Neural progenitor cell (in vitro differentiated cells): ENCODE data around the gene IGSF3. TPM values are rescaled to one million over a fixed set of nuclear protein-coding genes. Genes with fewer than 3 reads are reported as not detected.
"Not testable (repeated sequence)": the region's sequence is repeated elsewhere in the genome, so short reads cannot be mapped to it uniquely, and the experiment has no call there.

Source experiments
- DNase-seq: peaks from one replicate; pipeline ENCODE4 v3.0.0-alpha.2; 2016; ENCODE audit warnings: low spot score
- H2AFZ ChIP-seq: fragments of 200-600 bp; sonication (generic); replicated peaks from 2 replicates; pipeline ENCODE4 v1.6.1; 2016; ENCODE audit warnings: antibody characterized with exemption
- H3F3A ChIP-seq: fragments of 200-600 bp; sonication (generic); 2 replicates; pipeline ENCODE4 v1.6.1; 2016; ENCODE audit warnings: antibody characterized with exemption, low read depth
- H3K27ac ChIP-seq: fragments of 200-600 bp; sonication (generic); 2 replicates; pipeline ENCODE4 v1.5.1; 2016; ENCODE audit warnings: mild to moderate bottlenecking
- H3K27me3 ChIP-seq: fragments of 200-600 bp; sonication (generic); 2 replicates; pipeline ENCODE4 v1.6.1; 2016; ENCODE audit warnings: mild to moderate bottlenecking, moderate library complexity
- H3K36me3 ChIP-seq: fragments of 200-600 bp; sonication (generic); 2 replicates; pipeline ENCODE4 v1.5.1; 2016
- H3K4me1 ChIP-seq: fragments of 200-600 bp; sonication (generic); 2 replicates; pipeline ENCODE4 v1.6.1; 2016; ENCODE audit warnings: mixed run types
- H3K4me2 ChIP-seq: fragments of 200-600 bp; sonication (generic); 2 replicates; pipeline ENCODE4 v1.6.1; 2016
- H3K4me3 ChIP-seq: fragments of 200-600 bp; sonication (generic); 2 replicates; pipeline ENCODE4 v1.5.1; 2016
- H3K79me2 ChIP-seq: fragments of 200-600 bp; sonication (generic); 2 replicates; pipeline ENCODE4 v1.6.1; 2016; ENCODE audit warnings: low read depth
- H3K9ac ChIP-seq: fragments of 200-600 bp; sonication (generic); 2 replicates; pipeline ENCODE4 v1.6.1; 2016
- H3K9me3 ChIP-seq: fragments of 200-600 bp; sonication (generic); 2 replicates; pipeline ENCODE4 v1.5.1; 2016; ENCODE audit warnings: low read depth
- H4K20me1 ChIP-seq: fragments of 200-600 bp; sonication (generic); 2 replicates; pipeline ENCODE4 v1.6.1; 2016; ENCODE audit warnings: low read depth
- H3K27ac Mint-ChIP-seq: 3 replicates; pipeline ENCODE4 v1.8.0; 2021; ENCODE audit warnings: mixed read lengths
- H3K27me3 Mint-ChIP-seq: 2 replicates; pipeline ENCODE4 v1.8.0; 2022; ENCODE audit warnings: low read depth, mild to moderate bottlenecking, inconsistent platforms, moderate library complexity, mixed read lengths; ENCODE audit not compliant: insufficient read depth
- H3K36me3 Mint-ChIP-seq: 3 replicates; pipeline ENCODE4 v1.8.0; 2021; ENCODE audit warnings: mixed read lengths
- H3K4me1 Mint-ChIP-seq: 3 replicates; pipeline ENCODE4 v1.8.0; 2021; ENCODE audit warnings: mixed read lengths
- H3K4me3 Mint-ChIP-seq: 3 replicates; pipeline ENCODE4 v1.8.0; 2021; ENCODE audit warnings: mild to moderate bottlenecking, moderate library complexity, mixed read lengths
- H3K9me3 Mint-ChIP-seq: 3 replicates; pipeline ENCODE4 v1.8.0; 2020; ENCODE audit warnings: mixed read lengths
- total RNA-seq: library from RNA; depleted of rRNA; stranded (reverse); fragments of >200 nt; gene quantifications from 2 replicates; pipeline ENCODE4 v1.2.3, GENCODE V29; 2015; ENCODE audit warnings: low replicate concordance

IGSF3 gene
- total RNA-seq, 1 donor from 2014 or later, result 24.0 TPM

- not testable (repeated sequence) for H3K36me3 ChIP-seq, H3K9ac ChIP-seq, H3F3A ChIP-seq, H3K27ac Mint-ChIP-seq, H2AFZ ChIP-seq, H3K4me3 ChIP-seq, H3K79me2 ChIP-seq, H3K27ac ChIP-seq, H3K4me2 ChIP-seq, H3K27me3 Mint-ChIP-seq, H3K9me3 ChIP-seq, H3K36me3 Mint-ChIP-seq, H3K9me3 Mint-ChIP-seq, H3K4me3 Mint-ChIP-seq, DNase-seq, H3K27me3 ChIP-seq
- Histone ChIP-seq H4K20me1 (peaks cover 13% of the 10 kb centered on the region), H3K4me1 (peaks cover 12% of the 10 kb centered on the region)
- peaks cover 11% of the 10 kb centered on the region for H3K4me1 Mint-ChIP-seq
These were observed 47.1 kb downstream of the IGSF3 start for GRCh38 chr1:116620392-116620791.

DNA sequence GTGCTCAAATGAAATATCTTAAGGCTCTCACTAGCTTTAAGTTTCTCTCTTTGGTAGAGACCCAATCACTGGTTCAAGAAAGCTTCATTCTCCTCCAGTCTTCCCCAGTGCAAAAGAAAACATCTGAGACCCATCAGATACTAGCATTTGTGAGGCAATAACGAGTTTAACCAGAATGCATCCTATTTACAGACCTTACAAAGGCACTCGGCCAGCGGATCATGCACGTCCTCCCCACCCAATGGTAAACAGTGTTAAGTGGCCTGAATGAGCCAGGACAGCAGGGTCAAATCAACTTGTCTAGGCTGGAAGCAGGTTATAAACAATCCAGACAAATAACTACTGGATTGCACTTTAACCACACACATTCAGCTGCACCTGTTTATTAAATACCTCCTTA lies 48.4 kb downstream of the IGSF3 start:
- H3K9me3 ChIP-seq, DNase-seq, H3K79me2 ChIP-seq, H3K36me3 Mint-ChIP-seq, H3K4me1 Mint-ChIP-seq, H3F3A ChIP-seq, H3K27ac Mint-ChIP-seq, H3K4me3 Mint-ChIP-seq, H3K27me3 Mint-ChIP-seq, H2AFZ ChIP-seq, H3K36me3 ChIP-seq, H3K27ac ChIP-seq, H3K4me3 ChIP-seq, H3K9ac ChIP-seq, H3K9me3 Mint-ChIP-seq, H3K27me3 ChIP-seq: not testable (repeated sequence)
- H4K20me1 ChIP-seq, result peaks cover 13% of the 10 kb centered on the region
- H3K4me2 ChIP-seq, result peak overlapping the region; percentile 42
- H3K4me1 ChIP-seq, result peaks cover 12% of the 10 kb centered on the region

DNA sequence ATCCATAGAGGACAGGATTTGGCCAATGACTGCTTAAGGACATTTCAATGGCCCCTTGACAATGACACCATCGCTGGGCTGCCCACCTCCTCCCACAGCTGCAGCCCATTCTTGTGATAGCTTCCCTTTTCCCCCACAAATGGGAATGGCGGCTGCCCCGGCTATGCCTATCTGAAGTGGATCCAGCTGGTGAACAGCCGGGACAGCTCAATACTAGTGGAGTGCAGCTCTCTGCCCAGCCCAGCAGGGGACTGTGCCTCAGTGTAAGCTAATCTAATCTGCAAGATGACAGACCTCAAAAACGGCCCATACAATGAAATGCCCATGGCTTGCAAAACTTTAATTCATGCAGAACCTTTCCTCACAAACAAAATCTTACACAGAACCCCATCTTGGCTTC lies 49.7 kb downstream of the IGSF3 start:
- not testable (repeated sequence) for H3K36me3 Mint-ChIP-seq, H3K4me3 Mint-ChIP-seq, H3K4me1 Mint-ChIP-seq

GRCh38 chr1:116613825-116614224 lies 53.7 kb downstream of the IGSF3 start:
- H3K27ac ChIP-seq, H3K36me3 Mint-ChIP-seq, H3K4me3 Mint-ChIP-seq, H3K79me2 ChIP-seq, DNase-seq, H3K4me3 ChIP-seq, H3K27me3 ChIP-seq, H3K27me3 Mint-ChIP-seq, H3K9me3 Mint-ChIP-seq, H3K4me2 ChIP-seq, H2AFZ ChIP-seq, H3K4me1 Mint-ChIP-seq, H3K36me3 ChIP-seq, H3K9ac ChIP-seq, H4K20me1 ChIP-seq, H3K9me3 ChIP-seq, H3F3A ChIP-seq, H3K27ac Mint-ChIP-seq, H3K4me1 ChIP-seq: not testable (repeated sequence)

More for the DNA sequence above, 49.7 kb downstream of the IGSF3 start:
- not testable (repeated sequence) for H3K79me2 ChIP-seq, H3F3A ChIP-seq, DNase-seq, H3K4me2 ChIP-seq, H3K27me3 ChIP-seq, H3K9ac ChIP-seq, H3K9me3 Mint-ChIP-seq, H3K27ac ChIP-seq, H3K36me3 ChIP-seq, H2AFZ ChIP-seq, H3K27ac Mint-ChIP-seq, H3K4me3 ChIP-seq, H3K9me3 ChIP-seq, H3K27me3 Mint-ChIP-seq
- Histone ChIP-seq H3K4me1 (peaks cover 12% of the 10 kb centered on the region), H4K20me1 (peaks cover 13% of the 10 kb centered on the region)

GRCh38 chr1:116609801-116610371 lies 57.6 kb downstream of the IGSF3 start:
- H3K79me2 ChIP-seq, H3K27me3 ChIP-seq, H3K9me3 ChIP-seq, H3K36me3 ChIP-seq, H4K20me1 ChIP-seq, H3K27me3 Mint-ChIP-seq, H3K27ac ChIP-seq, H3K36me3 Mint-ChIP-seq, H2AFZ ChIP-seq, H3F3A ChIP-seq, H3K4me3 ChIP-seq, H3K9me3 Mint-ChIP-seq, DNase-seq, H3K4me3 Mint-ChIP-seq, H3K9ac ChIP-seq, H3K27ac Mint-ChIP-seq, H3K4me2 ChIP-seq, H3K4me1 Mint-ChIP-seq: not testable (repeated sequence)
- peaks cover 10% of the 10 kb centered on the region for H3K4me1 ChIP-seq

DNA sequence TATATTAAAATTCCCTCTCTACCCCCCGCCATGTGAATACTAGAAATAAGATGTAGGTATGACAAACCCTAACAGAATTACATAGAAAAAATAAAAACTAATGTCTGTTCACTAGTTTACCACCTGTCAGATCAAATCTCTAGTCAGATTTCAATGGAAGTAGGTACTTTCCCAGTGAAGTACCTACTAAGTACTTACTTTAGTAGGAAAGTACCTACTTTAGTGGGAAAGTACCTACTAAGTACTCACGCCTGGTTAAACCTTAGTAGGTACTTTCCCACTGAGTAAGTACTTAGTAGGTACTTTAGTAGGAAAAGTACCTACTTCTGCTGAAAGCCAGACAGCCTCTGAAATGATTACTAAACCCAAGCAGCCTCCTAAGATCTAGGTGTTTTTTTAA lies 58.7 kb downstream of the IGSF3 start:
- not testable (repeated sequence) for H3K79me2 ChIP-seq, H3K4me3 Mint-ChIP-seq, H2AFZ ChIP-seq, H3K27ac Mint-ChIP-seq, H3K4me3 ChIP-seq, H3F3A ChIP-seq, DNase-seq, H3K9me3 ChIP-seq, H3K36me3 ChIP-seq, H3K36me3 Mint-ChIP-seq, H3K27me3 ChIP-seq, H3K9me3 Mint-ChIP-seq, H3K27me3 Mint-ChIP-seq, H3K9ac ChIP-seq, H4K20me1 ChIP-seq, H3K27ac ChIP-seq, H3K4me2 ChIP-seq, H3K4me1 Mint-ChIP-seq
- peaks cover 18% of the 10 kb centered on the region for H3K4me1 ChIP-seq

DNA sequence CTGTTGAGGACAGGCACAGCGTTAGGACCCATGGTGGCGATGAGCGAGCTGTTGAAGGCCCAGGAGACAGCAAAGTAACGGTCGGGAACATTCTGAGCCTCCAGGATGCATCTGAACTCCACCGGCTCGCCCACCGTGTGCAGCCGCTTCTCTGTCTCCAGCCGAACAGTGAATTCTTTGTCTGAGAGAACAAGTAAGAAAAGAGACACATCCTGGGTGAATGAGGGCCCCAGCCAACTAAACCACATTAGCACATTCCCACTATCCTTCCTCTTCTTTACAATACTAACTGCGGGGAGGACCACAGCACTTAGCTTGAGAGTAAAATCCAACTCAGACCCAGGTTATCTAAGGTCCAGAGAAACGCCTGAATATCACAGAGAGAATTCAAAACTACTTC lies 59.4 kb downstream of the IGSF3 start:
- H3K27me3 ChIP-seq, DNase-seq, H3K4me3 Mint-ChIP-seq, H3K79me2 ChIP-seq, H2AFZ ChIP-seq, H3K27me3 Mint-ChIP-seq, H3K27ac ChIP-seq, H3K36me3 Mint-ChIP-seq, H3K27ac Mint-ChIP-seq, H3F3A ChIP-seq, H3K9me3 Mint-ChIP-seq, H4K20me1 ChIP-seq, H3K4me2 ChIP-seq, H3K9me3 ChIP-seq, H3K36me3 ChIP-seq, H3K4me3 ChIP-seq, H3K9ac ChIP-seq, H3K4me1 Mint-ChIP-seq: not testable (repeated sequence)
- H3K4me1 ChIP-seq, result peaks cover 18% of the 10 kb centered on the region

DNA sequence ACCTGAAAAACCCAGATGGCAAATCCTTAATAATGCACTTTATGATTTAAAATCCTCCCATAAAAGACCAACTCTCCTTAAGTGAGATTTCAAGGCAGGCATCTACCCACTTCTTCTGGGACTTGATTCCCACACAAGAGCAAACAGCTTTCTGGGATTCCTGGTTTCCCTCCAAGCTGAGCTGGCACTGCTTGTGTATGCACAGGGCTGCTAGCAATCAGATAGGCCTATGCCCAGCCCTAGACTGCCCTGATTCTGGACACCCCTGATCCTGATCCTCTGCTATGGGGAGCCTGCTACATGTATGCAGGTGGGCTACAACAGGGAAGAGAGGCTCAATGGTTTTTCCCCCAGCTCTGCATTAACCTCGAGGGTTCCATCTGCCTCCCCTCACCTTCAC lies 60.1 kb downstream of the IGSF3 start:
- DNase-seq, H3K79me2 ChIP-seq, H3K27ac Mint-ChIP-seq, H3K4me1 Mint-ChIP-seq, H3K9ac ChIP-seq, H3K9me3 Mint-ChIP-seq, H3K4me3 Mint-ChIP-seq, H3K36me3 ChIP-seq, H3K4me3 ChIP-seq, H3K36me3 Mint-ChIP-seq, H3K4me2 ChIP-seq, H2AFZ ChIP-seq, H4K20me1 ChIP-seq, H3K27ac ChIP-seq, H3K27me3 Mint-ChIP-seq, H3F3A ChIP-seq, H3K27me3 ChIP-seq, H3K9me3 ChIP-seq: not testable (repeated sequence)
- peaks cover 18% of the 10 kb centered on the region for H3K4me1 ChIP-seq
